HG03095 (cell line): ENCODE results near the gene UBASH3B.

Experiments
- ATAC-seq: cut with Tn5 transposase; IDR thresholded peaks from one replicate; pipeline ENCODE4 v1.9.1; 2021; ENCODE audit warnings: moderate library complexity; ENCODE audit not compliant: unreplicated experiment

Gene UBASH3B

DNA sequence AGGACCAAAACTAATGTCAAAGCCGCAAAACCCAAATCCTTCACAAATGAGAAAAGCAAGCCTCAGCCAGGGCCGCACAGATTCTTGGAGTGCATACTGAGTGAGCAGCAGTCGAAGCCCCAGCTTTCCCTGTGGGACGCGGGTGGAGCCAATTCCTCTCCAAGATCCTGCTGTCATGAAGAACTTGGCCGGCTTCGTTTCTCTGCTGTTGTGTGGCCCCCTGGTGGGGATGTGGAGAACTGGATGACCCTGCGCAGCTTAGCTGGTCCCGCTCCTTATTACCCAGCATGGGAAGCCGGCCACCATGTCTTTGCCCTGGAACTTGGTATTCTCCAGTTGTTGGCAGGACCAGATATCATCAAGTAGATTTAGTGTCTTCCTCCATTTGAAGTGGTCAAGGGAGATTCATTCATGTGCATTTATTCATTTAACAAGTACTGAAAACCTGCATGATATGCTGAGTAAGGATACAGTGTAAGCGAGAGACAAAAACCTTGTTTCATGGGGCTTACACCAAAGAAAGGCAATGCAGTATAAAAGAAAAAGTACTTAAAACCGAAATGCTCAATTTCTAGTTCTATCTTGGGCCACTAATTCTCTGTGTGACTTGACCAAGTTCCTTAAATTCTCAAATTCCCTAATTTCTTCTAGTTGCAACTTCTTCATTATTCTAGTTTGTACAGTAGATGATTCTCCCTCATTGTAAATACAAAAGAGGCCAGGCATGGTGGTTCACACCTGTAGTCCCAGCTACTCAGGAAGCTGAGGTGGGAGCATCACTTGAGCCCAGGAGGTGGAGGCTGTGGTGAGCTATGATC is 126.1 kb downstream of the UBASH3B start:
- ATAC-seq: peak; percentile 69

DNA sequence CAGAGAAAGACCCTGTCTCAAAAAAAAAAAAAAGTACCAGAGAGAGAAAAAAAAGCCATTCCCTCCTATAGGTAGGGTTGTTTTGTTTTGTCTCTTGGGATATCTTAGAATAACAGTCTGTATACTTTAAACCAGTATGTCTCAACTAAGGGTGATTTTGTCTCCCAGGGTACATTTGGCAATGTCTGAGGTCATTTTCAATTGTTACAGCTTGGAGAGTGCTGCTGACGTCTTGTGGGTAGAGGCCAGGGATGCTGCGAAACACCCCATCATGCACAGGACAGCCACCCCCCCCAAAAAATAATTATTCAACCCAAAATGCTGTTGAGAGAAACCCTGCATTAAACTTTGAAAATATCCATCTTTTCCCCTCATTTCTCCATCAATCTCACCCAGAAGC is 126.7 kb downstream of the UBASH3B start:
- ATAC-seq: no peak

DNA sequence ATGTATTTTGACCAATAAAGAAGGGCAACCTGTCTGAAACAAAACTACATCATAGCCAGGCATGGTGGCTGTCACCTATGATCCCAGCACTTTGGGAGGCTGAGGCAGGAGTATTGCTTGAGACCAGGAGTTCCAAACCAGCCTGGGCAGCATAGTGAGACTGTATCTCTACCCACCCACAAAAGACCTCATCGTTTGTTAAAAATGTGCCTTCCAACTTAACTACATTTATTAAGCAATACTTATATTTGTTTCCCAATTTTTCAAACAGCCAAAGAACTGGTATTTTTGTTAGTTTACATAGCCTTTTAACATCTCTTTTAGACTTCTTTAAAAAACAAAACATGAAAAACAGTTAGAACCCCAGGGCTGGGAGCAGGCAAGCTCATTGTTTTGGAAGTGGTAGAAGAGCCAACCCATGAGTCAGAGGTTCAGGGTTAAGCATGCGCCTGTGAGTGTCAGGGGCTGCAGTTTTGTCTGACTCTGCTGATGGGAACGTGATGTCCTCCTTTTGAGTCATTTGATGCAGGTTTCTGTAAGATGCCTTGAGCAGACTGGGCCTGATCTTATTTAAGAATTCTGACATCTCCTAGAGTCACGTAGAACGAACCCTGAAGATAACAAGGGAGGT is 128.9 kb downstream of the UBASH3B start:
- ATAC-seq: no peak

DNA sequence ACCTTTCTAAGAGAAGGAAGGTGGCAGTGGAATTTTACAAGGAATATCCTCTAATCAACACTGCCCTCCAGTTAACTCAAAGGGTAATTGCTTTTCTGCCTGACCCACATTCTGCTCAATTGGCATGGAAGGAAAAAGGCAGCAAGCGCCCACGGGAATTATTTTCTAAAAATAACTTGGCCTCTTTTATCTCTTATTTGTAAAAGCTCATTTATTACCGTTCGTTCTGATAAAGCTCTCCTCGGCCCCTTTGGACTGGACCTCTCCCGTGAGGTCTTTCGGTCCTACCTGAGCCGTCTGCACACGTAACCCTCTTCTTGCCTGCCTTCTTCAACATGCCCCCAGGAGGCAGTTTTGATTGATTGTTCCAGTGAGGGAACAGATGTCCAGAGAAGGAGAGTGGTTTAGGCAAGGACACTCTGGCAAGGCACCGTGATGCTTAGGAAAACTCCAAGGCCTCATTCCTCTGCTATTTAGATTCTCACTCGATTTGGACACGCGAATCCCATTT is 129.6 kb downstream of the UBASH3B start:
- no peak for ATAC-seq

DNA sequence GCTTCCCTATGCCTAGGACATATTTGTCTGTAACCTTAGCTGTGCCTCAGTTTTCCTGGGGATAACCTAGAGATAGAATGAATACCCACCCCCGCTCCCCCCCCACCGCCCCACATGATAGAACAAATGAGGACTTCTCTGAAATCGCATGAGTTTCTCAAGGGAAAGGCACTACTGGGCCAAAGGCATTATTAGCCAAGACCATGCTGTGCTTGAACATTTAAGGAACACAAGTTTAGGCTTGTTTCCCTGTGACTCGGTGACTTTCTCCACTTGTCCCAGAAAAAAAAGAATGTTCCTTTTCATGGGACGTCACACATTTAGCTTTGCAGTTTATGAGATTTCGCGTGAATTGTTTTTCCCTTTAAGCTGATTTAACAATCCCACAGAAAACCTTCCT is 131.4 kb downstream of the UBASH3B start:
- no peak for ATAC-seq

DNA sequence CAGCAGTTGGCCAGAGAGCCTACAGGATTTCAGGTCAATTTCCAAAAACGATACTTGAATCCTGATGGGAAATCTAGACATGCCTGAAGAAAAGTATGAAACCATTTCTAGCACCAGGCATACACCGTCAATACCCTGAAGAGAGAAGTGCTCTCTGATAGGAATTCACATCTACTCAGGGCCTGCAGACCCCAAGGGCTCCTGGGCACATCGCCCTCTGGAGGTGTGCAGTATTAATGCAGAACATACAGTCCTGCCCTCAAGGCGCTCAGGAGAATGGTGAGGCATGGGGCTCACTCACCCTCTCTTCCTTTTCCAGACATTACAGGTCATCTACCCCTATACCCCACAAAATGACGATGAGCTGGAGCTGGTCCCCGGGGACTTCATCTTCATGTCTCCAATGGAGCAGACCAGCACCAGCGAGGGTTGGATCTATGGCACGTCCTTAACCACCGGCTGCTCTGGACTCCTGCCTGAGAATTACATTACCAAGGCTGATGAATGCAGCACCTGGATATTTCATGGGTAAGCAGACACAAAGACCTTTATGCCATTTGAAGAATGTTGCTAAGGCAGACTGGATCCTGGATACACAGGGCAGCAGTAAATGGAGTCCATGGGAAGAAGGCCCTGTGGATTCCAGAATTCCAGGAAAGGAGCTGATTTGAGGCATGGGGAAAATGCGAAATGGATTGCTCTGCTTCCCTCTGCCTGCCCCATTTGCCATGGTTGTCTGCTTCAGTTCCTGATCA is 133.4 kb downstream of the UBASH3B start:
- no peak for ATAC-seq

DNA sequence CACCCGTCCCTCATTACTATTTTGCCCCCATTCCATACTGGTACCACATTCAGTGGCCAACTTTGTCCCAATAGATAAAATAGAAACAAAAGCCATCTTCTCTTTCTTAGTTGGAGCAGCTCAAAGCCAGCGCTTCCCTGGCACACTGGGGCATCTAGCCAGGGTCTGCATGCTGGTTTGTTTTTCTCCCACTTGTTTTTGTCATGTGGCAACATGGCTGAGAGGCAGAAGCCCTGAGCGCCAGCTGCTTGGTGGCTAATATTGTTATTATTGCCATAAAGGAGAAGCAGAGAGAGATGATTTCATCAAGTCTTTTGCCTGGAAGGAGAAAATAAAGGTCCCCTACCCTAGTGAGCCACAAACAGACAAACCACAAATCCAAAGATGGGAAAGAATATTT is 134.4 kb downstream of the UBASH3B start:
- ATAC-seq: no peak

DNA sequence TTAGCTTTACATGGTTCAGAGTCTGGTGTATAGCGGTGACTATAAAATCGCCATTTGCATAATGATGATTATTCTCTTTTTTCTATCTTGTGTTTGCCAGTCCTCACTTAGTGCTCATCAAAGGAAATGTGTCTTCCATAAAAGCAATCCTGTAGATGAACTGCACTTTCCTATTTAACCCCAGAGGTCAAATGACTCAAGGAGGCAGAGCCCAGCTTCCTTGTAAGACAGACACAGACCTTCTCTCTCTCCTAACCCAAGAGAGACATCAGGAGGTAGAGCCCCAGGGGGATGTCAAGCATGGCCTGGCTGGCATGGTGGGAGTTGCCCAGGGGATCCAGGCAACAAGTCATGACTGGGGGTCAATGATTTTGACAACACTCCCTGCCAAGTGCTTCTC is 135.9 kb downstream of the UBASH3B start:
- no peak for ATAC-seq

DNA sequence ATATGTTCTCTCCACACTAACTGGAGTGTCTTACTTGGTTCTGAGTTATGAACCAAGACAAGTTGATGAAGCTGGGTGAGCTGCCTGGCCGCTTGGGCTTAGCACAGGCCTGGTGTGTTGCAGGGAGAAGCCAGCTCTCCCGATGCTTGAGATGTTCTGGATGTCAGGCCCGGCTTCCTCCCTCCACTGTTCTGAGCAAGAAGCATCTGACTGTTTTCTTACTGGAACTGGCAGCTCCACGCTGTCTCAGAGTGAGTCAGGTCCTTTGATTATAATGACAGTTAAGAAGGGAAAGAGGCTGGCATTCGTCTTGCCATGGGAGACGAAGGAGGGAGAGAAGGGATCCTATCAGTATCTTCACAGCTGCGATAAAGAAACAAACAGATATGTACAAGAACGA is 136.3 kb downstream of the UBASH3B start:
- ATAC-seq: no peak

DNA sequence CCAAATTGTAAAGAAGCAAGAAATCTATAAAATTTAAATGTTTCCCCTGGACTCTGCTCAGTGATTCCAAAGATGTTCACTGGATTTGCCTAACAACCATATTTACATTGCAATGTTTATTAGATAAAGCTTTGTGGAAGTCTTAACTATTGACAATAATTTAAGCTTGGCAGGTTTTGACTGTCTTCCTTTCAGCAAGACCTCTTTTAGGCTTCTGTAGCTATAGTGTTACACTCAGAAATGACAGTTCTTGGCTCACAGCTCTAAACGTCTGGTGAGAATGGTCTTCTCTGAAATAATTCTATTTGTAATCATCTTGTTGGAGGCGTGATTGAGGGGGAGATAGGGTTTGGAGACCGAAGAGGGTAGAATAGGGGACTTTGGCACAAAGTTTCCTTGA is 138.0 kb downstream of the UBASH3B start:
- no peak for ATAC-seq

DNA sequence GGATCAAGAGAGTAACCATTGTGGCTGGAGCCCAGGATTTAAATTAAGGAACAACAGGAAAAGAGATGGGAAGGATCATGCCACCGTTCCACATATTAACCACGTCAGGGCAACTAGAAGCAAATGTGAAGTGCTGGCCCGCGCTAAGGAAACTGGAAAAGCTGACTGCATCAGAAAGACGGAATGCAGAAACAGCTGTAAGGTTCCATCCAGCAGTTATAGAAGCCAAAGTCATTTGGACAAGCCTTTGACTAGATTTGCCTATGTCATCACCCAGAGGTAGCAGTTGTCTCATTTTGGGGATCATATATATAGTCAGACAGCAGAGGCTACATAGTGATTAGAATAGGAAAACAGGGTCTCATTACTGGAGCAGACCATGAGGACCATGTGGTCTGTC is 139.8 kb downstream of the UBASH3B start:
- no peak for ATAC-seq

DNA sequence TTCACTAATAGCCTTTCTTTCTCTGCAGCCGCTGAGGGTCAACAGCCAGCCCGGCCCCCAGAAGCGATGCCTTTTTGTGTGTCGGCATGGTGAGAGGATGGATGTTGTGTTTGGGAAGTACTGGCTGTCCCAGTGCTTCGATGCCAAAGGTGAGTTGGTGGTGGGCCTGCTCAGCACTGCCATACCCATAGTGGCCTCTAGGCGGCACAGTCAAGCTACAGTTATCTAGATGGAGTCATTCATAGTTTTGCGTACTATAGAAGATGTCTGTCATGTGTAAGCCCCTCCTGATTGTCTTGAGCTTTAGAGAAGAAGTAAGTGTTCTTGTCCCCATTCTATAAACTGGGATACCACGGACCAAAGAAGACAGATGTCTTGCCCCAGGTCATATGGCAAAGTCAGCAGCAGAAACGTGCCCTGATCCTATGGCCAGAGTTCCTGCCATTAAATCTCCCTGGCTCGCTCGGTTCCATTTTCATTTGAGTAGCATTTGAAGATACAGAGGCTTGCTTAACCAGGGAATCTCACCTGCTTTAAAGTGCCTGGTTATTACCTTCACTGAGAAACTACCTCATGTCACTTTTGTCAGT is 140.7 kb downstream of the UBASH3B start:
- no peak for ATAC-seq

DNA sequence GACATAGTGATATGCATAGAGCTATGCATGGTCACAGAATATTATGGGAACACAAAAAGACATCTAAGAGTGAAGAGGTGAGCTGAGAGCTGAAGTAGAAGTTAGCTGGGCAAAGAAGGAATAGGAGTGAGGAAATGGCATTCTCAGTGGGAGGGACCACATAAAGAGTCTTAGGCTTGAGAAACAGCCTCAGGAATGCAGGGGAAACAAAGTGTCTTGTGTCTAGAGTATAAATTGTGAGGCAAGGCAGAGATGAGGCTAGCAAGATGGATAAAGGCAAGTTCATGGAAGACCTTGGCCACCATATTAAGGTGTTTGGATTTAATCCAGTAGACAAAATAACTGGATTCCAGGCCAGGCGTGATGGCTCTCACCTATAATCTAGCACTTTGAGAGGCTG is 142.1 kb downstream of the UBASH3B start:
- no peak for ATAC-seq

DNA sequence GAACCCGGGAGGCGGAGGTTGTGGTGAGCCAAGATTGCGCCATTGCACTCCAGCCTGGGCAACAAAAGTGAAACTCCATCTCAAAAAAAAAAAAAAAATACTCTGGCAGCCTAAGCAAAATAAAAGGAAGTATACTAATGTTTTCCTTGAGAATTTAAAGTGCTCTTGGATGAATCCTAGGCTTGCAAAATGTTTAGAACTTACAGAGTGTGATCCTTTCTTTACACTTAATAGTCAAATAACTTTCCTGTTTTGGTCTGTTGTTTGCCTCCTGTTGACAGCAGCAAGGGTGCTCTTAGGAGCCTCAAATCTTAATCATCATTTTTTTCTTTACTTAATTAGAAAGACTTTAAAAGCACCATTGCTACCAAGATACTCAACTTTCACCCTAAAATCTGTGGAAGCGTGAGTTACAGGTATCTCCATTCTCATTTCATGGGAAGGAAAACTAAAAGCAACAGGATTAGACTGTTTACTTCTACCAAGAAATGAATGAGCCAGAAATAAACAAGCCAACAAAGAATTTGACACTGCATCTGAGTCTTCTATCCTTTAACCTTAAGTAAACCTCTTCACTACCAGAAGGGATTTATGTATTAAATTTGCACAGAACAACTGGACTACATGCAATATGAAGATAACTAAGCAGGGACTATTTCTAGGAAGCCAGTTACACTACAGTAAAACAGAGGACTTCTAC is 144.0 kb downstream of the UBASH3B start:
- ATAC-seq: no peak

DNA sequence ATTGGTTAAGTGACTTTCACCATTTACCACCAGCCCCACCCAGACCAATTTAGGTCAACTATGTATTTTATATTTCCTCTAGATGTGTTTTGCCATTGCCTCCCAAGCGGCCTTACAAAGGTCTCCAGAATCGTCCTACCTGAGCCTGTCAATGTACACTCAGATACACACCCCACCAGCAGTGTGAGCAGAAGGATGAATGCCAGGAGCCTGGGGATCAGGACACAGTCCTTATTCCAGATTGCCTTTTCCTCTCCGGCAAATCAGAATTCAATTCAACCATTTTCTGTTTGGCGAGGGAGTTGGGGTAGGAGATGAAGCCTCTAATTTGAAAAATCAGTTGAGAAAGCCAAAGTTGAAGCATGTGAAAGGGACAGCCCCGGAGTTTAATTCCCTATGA is 147.4 kb downstream of the UBASH3B start:
- ATAC-seq: no peak

DNA sequence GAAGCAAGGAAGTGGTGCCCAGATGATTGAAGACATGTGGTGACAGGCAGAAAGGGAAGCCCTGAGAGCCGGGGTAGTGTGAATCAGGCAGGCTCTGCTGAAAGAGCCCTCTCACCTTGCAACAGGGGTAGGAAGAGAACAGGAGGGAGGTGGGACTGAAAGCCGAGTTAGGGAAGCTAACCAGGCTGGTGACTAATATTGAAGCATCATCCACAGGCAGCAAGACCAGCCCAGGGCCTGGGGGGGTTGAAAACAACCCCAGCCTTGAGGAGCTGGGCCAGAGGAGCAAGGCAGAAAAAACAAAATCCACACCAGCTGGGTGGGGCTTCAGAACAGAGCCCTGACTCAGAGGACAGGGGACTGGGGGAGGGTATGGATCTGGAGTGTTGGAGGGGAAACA is 147.8 kb downstream of the UBASH3B start:
- no peak for ATAC-seq

DNA sequence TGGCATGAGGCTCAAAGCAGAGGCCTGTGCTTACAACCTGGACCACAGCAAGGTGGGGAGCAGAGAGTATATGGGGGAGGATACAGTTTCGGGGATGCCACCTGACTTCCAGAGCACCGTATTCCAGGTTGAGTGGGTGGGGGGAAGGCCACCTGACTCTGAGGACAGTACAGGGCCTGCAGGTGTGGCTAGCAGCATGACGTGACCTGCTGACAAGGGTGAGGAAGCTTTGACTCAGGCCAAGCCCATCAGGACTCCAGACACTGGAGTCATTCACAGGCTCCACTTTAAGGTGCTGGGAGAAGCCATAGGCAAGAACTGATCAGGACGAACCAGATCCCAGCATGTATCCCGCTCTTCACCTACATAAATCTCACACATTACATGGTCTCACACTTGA is 148.2 kb downstream of the UBASH3B start:
- ATAC-seq: no peak

DNA sequence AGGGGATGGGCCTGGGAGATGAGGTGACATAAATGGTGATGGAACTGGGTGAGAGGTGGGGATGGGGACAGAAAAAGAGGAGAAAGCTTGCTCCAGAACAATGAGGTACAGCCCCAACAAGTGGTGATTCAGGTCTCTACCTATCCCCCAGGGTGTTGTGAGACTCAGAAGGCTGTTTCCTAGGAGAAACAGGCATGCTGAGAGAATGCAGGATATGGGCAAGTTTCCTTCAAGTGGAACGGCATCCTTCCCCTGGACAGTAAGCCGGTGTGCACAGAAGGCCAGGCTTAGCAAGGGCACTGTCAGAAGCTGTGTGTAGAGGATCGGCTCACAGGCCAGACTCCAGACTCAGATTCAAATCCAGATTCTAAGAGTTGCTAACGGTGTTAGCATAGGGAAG is 148.6 kb downstream of the UBASH3B start:
- no peak for ATAC-seq

DNA sequence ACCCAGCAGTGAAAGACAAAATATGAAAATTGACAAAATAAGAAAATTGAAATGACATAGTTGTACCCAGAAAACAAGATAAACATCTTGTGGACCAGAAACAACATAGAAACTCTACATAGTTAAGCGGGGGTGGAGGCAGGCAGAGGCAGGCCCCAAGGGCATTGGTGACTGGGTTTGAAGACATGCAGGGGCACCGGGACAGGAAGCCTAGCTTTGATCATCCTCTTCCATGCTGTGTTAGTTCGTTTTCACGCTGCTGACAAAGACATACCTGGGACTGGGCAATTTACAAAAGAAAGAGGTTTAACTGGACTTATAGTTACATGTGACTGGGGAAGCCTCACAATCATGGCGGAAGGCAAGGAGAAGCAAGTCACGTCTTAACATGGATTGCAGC is 149.3 kb downstream of the UBASH3B start:
- ATAC-seq: no peak

DNA sequence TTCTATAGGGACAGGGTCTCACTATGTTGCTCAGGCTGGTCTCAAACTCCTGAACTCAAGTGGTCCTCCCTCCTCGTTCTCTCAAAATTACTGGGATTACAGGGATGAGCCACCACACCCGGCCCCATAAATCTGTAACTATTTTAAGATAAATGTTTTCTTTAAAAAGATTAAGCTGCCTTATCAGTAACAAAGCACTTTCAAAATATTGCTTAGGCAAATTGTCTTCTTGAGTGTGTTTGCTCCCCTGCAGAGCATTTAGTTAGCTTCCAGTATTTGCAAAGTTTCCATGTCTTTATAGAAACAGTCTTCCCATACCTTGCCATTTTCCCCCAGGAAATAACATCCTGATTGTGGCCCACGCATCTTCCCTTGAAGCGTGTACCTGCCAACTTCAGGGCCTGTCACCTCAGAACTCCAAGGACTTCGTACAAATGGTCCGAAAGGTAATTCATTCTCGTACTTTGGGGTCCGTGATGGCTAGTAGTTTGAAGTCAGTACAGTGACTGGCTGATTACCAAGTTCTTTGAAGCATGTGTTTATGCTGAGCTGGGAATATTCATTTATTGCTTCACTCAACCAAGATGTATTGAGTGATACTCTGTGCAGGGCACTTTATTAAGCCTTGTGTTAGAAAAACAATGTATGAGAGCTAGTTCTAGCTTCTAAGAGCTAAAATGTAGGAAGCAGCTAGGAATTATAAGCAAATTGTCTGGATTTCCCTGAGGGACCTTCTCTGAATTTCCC is 152.4 kb downstream of the UBASH3B start:
- peak; percentile 5 for ATAC-seq
